Endothelial cell (in vitro differentiated cells): ENCODE data around the gene SGMS1. TPM values are rescaled to one million over a fixed set of nuclear protein-coding genes. Genes with fewer than 3 reads are reported as not detected.

ENCODE experiments used
- DNase-seq: peaks from one replicate; pipeline ENCODE4 v3.0.0; 2021; ENCODE audit warnings: low spot score
- H3K27ac Mint-ChIP-seq: one replicate; pipeline ENCODE4 v1.8.0; 2021; ENCODE audit warnings: mixed read lengths, inconsistent platforms; ENCODE audit not compliant: unreplicated experiment
- H3K27me3 Mint-ChIP-seq: one replicate; pipeline ENCODE4 v1.8.0; 2021; ENCODE audit warnings: mild to moderate bottlenecking, moderate library complexity, mixed read lengths, inconsistent platforms; ENCODE audit not compliant: unreplicated experiment
- H3K36me3 Mint-ChIP-seq: one replicate; pipeline ENCODE4 v1.8.0; 2021; ENCODE audit warnings: mild to moderate bottlenecking, low read depth, mixed read lengths, inconsistent platforms; ENCODE audit not compliant: unreplicated experiment
- H3K4me1 Mint-ChIP-seq: one replicate; pipeline ENCODE4 v1.8.0; 2021; ENCODE audit warnings: mild to moderate bottlenecking, mixed read lengths, inconsistent platforms; ENCODE audit not compliant: unreplicated experiment
- H3K4me3 Mint-ChIP-seq: one replicate; pipeline ENCODE4 v1.8.0; 2021; ENCODE audit warnings: mild to moderate bottlenecking, mixed read lengths, inconsistent platforms; ENCODE audit not compliant: unreplicated experiment
- H3K9me3 Mint-ChIP-seq: one replicate; pipeline ENCODE4 v1.8.0; 2021; ENCODE audit warnings: mixed read lengths, inconsistent platforms; ENCODE audit not compliant: unreplicated experiment
- total RNA-seq: library from RNA; stranded (reverse); fragmentation: NEBNext Ultra II Directional; extraction: Animal tissue kit (Norgen Biotek cat#: 25700); gene quantifications from one replicate; pipeline ENCODE4 v1.2.1, GENCODE V29; 2021; ENCODE audit not compliant: unreplicated experiment
- TF ChIP-seq, protein P1 (sequence below): fragments of 200-600 bp; sonication (generic); IDR thresholded peaks from one replicate; pipeline ENCODE4 v1.5.0; 2021; ENCODE audit warnings: antibody characterized with exemption; ENCODE audit not compliant: unreplicated experiment

SGMS1 gene
- total RNA-seq, 1 donor from 2014 or later = 12.4 TPM

- H3K4me3 Mint-ChIP-seq = no peak overlapping the region
- no peaks in the 10 kb centered on the region for H3K9me3 Mint-ChIP-seq
- TF ChIP-seq, protein P1, sequence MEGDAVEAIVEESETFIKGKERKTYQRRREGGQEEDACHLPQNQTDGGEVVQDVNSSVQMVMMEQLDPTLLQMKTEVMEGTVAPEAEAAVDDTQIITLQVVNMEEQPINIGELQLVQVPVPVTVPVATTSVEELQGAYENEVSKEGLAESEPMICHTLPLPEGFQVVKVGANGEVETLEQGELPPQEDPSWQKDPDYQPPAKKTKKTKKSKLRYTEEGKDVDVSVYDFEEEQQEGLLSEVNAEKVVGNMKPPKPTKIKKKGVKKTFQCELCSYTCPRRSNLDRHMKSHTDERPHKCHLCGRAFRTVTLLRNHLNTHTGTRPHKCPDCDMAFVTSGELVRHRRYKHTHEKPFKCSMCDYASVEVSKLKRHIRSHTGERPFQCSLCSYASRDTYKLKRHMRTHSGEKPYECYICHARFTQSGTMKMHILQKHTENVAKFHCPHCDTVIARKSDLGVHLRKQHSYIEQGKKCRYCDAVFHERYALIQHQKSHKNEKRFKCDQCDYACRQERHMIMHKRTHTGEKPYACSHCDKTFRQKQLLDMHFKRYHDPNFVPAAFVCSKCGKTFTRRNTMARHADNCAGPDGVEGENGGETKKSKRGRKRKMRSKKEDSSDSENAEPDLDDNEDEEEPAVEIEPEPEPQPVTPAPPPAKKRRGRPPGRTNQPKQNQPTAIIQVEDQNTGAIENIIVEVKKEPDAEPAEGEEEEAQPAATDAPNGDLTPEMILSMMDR = no peak
- no peak for DNase-seq
- H3K36me3 Mint-ChIP-seq = no peaks in the 10 kb centered on the region
- no peak overlapping the region for H3K27ac Mint-ChIP-seq
- H3K4me1 Mint-ChIP-seq = peaks cover under 1% of the 10 kb centered on the region
- H3K27me3 Mint-ChIP-seq = no peaks in the 10 kb centered on the region
These were observed 37.6 kb downstream of the SGMS1 start for GRCh38 chr10:50585921-50586739.

- no peaks in the 10 kb centered on the region for H3K36me3 Mint-ChIP-seq
- H3K4me1 Mint-ChIP-seq = peaks cover 27% of the 10 kb centered on the region
- no peak for DNase-seq
- no peak overlapping the region for H3K27ac Mint-ChIP-seq
- no peaks in the 10 kb centered on the region for H3K27me3 Mint-ChIP-seq
- H3K4me3 Mint-ChIP-seq = no peak overlapping the region
- no peaks in the 10 kb centered on the region for H3K9me3 Mint-ChIP-seq
- TF ChIP-seq, protein P1 = no peak
These were observed 40.7 kb downstream of the SGMS1 start for GRCh38 chr10:50582766-50583762.

GRCh38 chr10:50582046-50582445, 41.7 kb downstream of the SGMS1 start:
- Mint-ChIP-seq H3K27me3 (no peaks in the 10 kb centered on the region), H3K27ac (no peak overlapping the region)
- DNase-seq = no peak

GRCh38 chr10:50580262-50580891, 43.4 kb downstream of the SGMS1 start:
- H3K9me3 Mint-ChIP-seq = no peaks in the 10 kb centered on the region
- peaks cover 42% of the 10 kb centered on the region for H3K4me1 Mint-ChIP-seq
- H3K27ac Mint-ChIP-seq = peak overlapping the region; percentile 67
- no peaks in the 10 kb centered on the region for H3K27me3 Mint-ChIP-seq
- TF ChIP-seq, protein P1 = no peak
- H3K4me3 Mint-ChIP-seq = no peak overlapping the region
- DNase-seq = no peak
- no peaks in the 10 kb centered on the region for H3K36me3 Mint-ChIP-seq

More at GRCh38 chr10:50582046-50582445, 41.7 kb downstream of the SGMS1 start:
- TF ChIP-seq, protein P1 = no peak
- Mint-ChIP-seq H3K9me3 (no peaks in the 10 kb centered on the region), H3K4me1 (peaks cover 34% of the 10 kb centered on the region), H3K36me3 (no peaks in the 10 kb centered on the region), H3K4me3 (no peak overlapping the region)
